Effector memory CD8-positive, alpha-beta T cell (primary cell): ENCODE results near the gene FAM222B.
"Not testable (repeated sequence)": the region's sequence is repeated elsewhere in the genome, so short reads cannot be mapped to it uniquely, and the experiment has no call there.

Source experiments
- ATAC-seq: fragments of 150-1000 bp; cut with Tn5 transposase; replicated peaks from 2 replicates; pipeline ENCODE4 v1.10.0; 2021; ENCODE audit warnings: mild to moderate bottlenecking, moderate library complexity
- DNase-seq, 3 experiments: peaks; one replicate each; pipeline ENCODE4 v3.0.0; 2021
- H3K27ac Mint-ChIP-seq, 2 donors: one replicate each; pipeline ENCODE4 v1.8.0; 2022; ENCODE audit warnings: mild to moderate bottlenecking in 2 of 2, mixed read lengths in 2 of 2, moderate library complexity in 2 of 2
- H3K27me3 Mint-ChIP-seq, 2 donors: one replicate each; pipeline ENCODE4 v1.8.0; 2022; ENCODE audit warnings: mixed read lengths in 2 of 2
- H3K36me3 Mint-ChIP-seq: one replicate; pipeline ENCODE4 v1.8.0; 2022; ENCODE audit warnings: mild to moderate bottlenecking, moderate library complexity, mixed read lengths; ENCODE audit not compliant: insufficient read depth
- H3K4me1 Mint-ChIP-seq, 2 donors: one replicate each; pipeline ENCODE4 v1.8.0; 2022; ENCODE audit warnings: low read depth in 2 of 2, mixed read lengths in 2 of 2
- H3K4me3 Mint-ChIP-seq, 2 donors: one replicate each; pipeline ENCODE4 v1.8.0; 2022; ENCODE audit warnings: mild to moderate bottlenecking in 2 of 2, mixed read lengths in 2 of 2, moderate library complexity in 2 of 2
- H3K9me3 Mint-ChIP-seq, 2 donors: one replicate each; pipeline ENCODE4 v1.8.0; 2022; ENCODE audit warnings: mixed read lengths in 2 of 2

Gene FAM222B

GRCh38 chr17:28740406-28741357 lies 101.9 kb downstream of the FAM222B start:
- Mint-ChIP-seq H3K36me3 (peaks cover 27% of the 10 kb centered on the region), H3K27ac (no peak overlapping the region), H3K4me3 (no peak overlapping the region), H3K27me3 (no peaks in the 10 kb centered on the region), H3K9me3 (no peaks in the 10 kb centered on the region), H3K4me1 (peaks cover 7 to 12% of the 10 kb centered on the region in 2 donors)
- ATAC-seq (no peak), DNase-seq (no peak)

GRCh38 chr17:28738680-28739384 lies 103.8 kb downstream of the FAM222B start:
- ATAC-seq, result peak; percentile 77
- H3K4me3 Mint-ChIP-seq, result no peak overlapping the region

GRCh38 chr17:28737770-28738679 lies 104.6 kb downstream of the FAM222B start:
- DNase-seq (no peak), ATAC-seq (peak; percentile 33)
- H3K36me3 Mint-ChIP-seq, result peaks cover 14% of the 10 kb centered on the region
- H3K4me1 Mint-ChIP-seq, result peaks cover 0 to 3% of the 10 kb centered on the region in 2 donors
- H3K27ac Mint-ChIP-seq, result peak overlapping the region in 1 of 2 donors; percentile 65
- no peaks in the 10 kb centered on the region for H3K27me3 Mint-ChIP-seq
- H3K4me3 Mint-ChIP-seq, result no peak overlapping the region
- H3K9me3 Mint-ChIP-seq, result no peaks in the 10 kb centered on the region

More at GRCh38 chr17:28738680-28739384, 103.8 kb downstream of the FAM222B start:
- Mint-ChIP-seq H3K9me3 (no peaks in the 10 kb centered on the region), H3K36me3 (peaks cover 19% of the 10 kb centered on the region), H3K4me1 (peaks cover 0 to 3% of the 10 kb centered on the region in 2 donors), H3K27me3 (no peaks in the 10 kb centered on the region), H3K27ac (peak overlapping the region; percentile 7 to 65)
- DNase-seq, result no peak

- H3K27me3 Mint-ChIP-seq, result no peaks in the 10 kb centered on the region
- no peak for ATAC-seq
- peaks cover 10% of the 10 kb centered on the region for H3K36me3 Mint-ChIP-seq
- H3K27ac Mint-ChIP-seq, result no peak overlapping the region
- H3K4me3 Mint-ChIP-seq, result no peak overlapping the region
- no peak for DNase-seq
- H3K4me1 Mint-ChIP-seq, result peaks cover 0 to 3% of the 10 kb centered on the region in 2 donors
- H3K9me3 Mint-ChIP-seq, result no peaks in the 10 kb centered on the region
These were observed 105.3 kb downstream of the FAM222B start for GRCh38 chr17:28737316-28737715.

GRCh38 chr17:28735913-28736769 lies 106.4 kb downstream of the FAM222B start:
- not testable (repeated sequence) for H3K27me3 Mint-ChIP-seq, DNase-seq, H3K4me1 Mint-ChIP-seq, ATAC-seq, H3K4me3 Mint-ChIP-seq, H3K36me3 Mint-ChIP-seq, H3K9me3 Mint-ChIP-seq, H3K27ac Mint-ChIP-seq

GRCh38 chr17:28735242-28735722 lies 107.3 kb downstream of the FAM222B start:
- Mint-ChIP-seq H3K4me3 (no peak overlapping the region), H3K4me1 (peaks cover 0 to 3% of the 10 kb centered on the region in 2 donors), H3K36me3 (peaks cover 5% of the 10 kb centered on the region), H3K9me3 (no peaks in the 10 kb centered on the region), H3K27ac (no peak overlapping the region), H3K27me3 (no peaks in the 10 kb centered on the region)
- ATAC-seq, result no peak
- no peak for DNase-seq

- Mint-ChIP-seq H3K36me3 (peaks cover 5% of the 10 kb centered on the region), H3K9me3 (no peaks in the 10 kb centered on the region), H3K4me1 (peaks cover 0 to 3% of the 10 kb centered on the region in 2 donors), H3K27ac (no peak overlapping the region), H3K27me3 (no peaks in the 10 kb centered on the region), H3K4me3 (no peak overlapping the region)
- DNase-seq, result no peak
- ATAC-seq, result no peak
These were observed 107.8 kb downstream of the FAM222B start for GRCh38 chr17:28734712-28735241.

GRCh38 chr17:28733346-28733745 lies 109.2 kb downstream of the FAM222B start:
- H3K27ac Mint-ChIP-seq, result no peak overlapping the region
- no peak overlapping the region for H3K4me3 Mint-ChIP-seq
- no peak for ATAC-seq
- no peaks in the 10 kb centered on the region for H3K27me3 Mint-ChIP-seq
- H3K9me3 Mint-ChIP-seq, result no peaks in the 10 kb centered on the region
- DNase-seq, result no peak
- peaks cover 3% of the 10 kb centered on the region in 2 donors for H3K4me1 Mint-ChIP-seq
- H3K36me3 Mint-ChIP-seq, result peaks cover 11% of the 10 kb centered on the region

GRCh38 chr17:28729950-28730330 lies 112.7 kb downstream of the FAM222B start:
- no peaks in the 10 kb centered on the region for H3K27me3 Mint-ChIP-seq

GRCh38 chr17:28728364-28729200 lies 114.0 kb downstream of the FAM222B start, which contains the start of gene NEK8:
TSS of gene NEK8 (plus strand) at chr17:28728788. CDS start at chr17:28728814, 26 bp downstream.
- H3K27me3 Mint-ChIP-seq, result no peaks in the 10 kb centered on the region
- peak within 1 kb of the TSS; percentile 98 to 99 for H3K27ac Mint-ChIP-seq
- peaks cover 32 to 38% of the 10 kb centered on the region in 2 donors for H3K4me1 Mint-ChIP-seq
- ATAC-seq (peak; percentile 63), DNase-seq (peak; percentile 99 to 100 (median 99))
- H3K4me3 Mint-ChIP-seq, result peak within 1 kb of the TSS; percentile 99 to 100
- H3K36me3 Mint-ChIP-seq, result peaks cover 47% of the 10 kb centered on the region
- no peaks in the 10 kb centered on the region for H3K9me3 Mint-ChIP-seq

More at GRCh38 chr17:28729950-28730330, 112.7 kb downstream of the FAM222B start:
- Mint-ChIP-seq H3K4me1 (peaks cover 25 to 30% of the 10 kb centered on the region in 2 donors), H3K27ac (no peak overlapping the region), H3K4me3 (no peak overlapping the region), H3K36me3 (peaks cover 40% of the 10 kb centered on the region), H3K9me3 (no peaks in the 10 kb centered on the region)
- ATAC-seq (no peak), DNase-seq (no peak)
